ENCODE measurements around the gene CHPF2.

The CHPF2 gene

DNA sequence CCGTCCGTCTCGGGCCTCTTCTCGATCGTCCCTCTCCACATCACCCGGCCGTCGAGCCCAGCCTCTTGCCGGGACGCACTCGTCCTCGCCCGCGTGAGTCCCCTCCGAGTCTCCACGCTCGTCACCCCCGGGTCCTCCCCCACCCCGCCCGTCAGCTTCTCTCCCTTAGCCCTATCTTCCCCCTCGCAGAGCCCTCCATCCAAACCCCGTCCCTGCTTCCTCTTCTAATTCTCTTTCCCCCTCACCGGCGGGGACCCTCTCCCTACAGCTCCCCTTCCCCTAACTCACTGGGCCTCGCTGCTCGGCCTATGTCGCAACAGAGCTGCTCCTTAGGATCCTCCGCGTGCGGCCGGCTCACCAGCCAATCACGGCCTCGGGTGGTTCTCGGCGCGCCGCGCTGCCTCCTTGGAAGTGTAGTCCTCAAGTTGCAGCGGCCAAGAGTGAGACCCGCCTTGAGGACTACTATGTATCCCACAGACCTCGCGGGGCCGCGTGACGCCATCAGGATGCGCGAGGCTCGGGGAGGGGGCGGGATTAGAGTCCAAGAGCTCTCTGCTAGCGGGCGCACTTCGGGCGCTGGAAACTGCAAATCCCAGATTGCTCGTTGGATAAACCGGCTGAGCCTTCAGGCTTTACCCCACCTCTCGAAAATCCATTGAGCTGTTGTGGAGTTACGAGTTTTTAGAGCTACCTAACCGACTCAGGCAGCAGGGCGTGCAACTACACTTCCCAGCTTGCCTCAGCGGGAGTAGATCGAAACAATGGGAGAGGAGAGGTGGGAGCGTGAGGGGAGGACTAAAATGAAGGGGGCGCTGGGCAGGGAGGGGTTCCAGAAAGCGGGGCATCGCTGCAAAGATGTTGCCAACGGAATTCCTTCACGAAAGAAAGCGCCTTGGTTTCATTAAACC lies 5.2 kb upstream of the CHPF2 start, which contains the start of gene ABCF2 (continued):
- TF ChIP-seq, protein P1, sequence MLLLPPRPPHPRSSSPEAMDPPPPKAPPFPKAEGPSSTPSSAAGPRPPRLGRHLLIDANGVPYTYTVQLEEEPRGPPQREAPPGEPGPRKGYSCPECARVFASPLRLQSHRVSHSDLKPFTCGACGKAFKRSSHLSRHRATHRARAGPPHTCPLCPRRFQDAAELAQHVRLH (tag by site-specific recombination; IDR thresholded peaks at IDR 0.05) = no peak; the same call in 1 of the 2 replicates
- TF ChIP-seq ZNF140 (tag by site-specific recombination; IDR thresholded peaks at IDR 0.05) = no peak
- TF ChIP-seq ZBTB20 (tag by site-specific recombination; IDR thresholded peaks at IDR 0.05) = peak; percentile 80; the same call in 1 of the 2 replicates
- TF ChIP-seq ZNF221 (tag by site-specific recombination; IDR thresholded peaks at IDR 0.05; ENCODE audit: borderline replicate concordance) = no peak
- TF ChIP-seq, protein P2, sequence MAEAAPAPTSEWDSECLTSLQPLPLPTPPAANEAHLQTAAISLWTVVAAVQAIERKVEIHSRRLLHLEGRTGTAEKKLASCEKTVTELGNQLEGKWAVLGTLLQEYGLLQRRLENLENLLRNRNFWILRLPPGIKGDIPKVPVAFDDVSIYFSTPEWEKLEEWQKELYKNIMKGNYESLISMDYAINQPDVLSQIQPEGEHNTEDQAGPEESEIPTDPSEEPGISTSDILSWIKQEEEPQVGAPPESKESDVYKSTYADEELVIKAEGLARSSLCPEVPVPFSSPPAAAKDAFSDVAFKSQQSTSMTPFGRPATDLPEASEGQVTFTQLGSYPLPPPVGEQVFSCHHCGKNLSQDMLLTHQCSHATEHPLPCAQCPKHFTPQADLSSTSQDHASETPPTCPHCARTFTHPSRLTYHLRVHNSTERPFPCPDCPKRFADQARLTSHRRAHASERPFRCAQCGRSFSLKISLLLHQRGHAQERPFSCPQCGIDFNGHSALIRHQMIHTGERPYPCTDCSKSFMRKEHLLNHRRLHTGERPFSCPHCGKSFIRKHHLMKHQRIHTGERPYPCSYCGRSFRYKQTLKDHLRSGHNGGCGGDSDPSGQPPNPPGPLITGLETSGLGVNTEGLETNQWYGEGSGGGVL (tag by site-specific recombination; IDR thresholded peaks at IDR 0.05) = peak; percentile 97
- peak; percentile 79 for TF ChIP-seq ZNF341 (tag by site-specific recombination; IDR thresholded peaks at IDR 0.05; ENCODE audit: low read depth)
- no peak for TF ChIP-seq ZNF248 (tag by site-specific recombination; IDR thresholded peaks at IDR 0.05)
- peak; percentile 9; the same call in 1 of the 2 replicates for TF ChIP-seq ZBTB21 (tag by site-specific recombination; IDR thresholded peaks at IDR 0.05)
- TF ChIP-seq ZNF169 (tag by site-specific recombination; IDR thresholded peaks at IDR 0.05) = no peak
- TF ChIP-seq, protein P3, sequence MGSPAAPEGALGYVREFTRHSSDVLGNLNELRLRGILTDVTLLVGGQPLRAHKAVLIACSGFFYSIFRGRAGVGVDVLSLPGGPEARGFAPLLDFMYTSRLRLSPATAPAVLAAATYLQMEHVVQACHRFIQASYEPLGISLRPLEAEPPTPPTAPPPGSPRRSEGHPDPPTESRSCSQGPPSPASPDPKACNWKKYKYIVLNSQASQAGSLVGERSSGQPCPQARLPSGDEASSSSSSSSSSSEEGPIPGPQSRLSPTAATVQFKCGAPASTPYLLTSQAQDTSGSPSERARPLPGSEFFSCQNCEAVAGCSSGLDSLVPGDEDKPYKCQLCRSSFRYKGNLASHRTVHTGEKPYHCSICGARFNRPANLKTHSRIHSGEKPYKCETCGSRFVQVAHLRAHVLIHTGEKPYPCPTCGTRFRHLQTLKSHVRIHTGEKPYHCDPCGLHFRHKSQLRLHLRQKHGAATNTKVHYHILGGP (tag by site-specific recombination; IDR thresholded peaks at IDR 0.05) = no peak
- TF ChIP-seq KLF10 (tag by site-specific recombination; IDR thresholded peaks at IDR 0.05) = no peak
- peak; percentile 92 for TF ChIP-seq ZXDB (tag by site-specific recombination; IDR thresholded peaks at IDR 0.05)
- TF ChIP-seq ZNF423 (tag by site-specific recombination; IDR thresholded peaks at IDR 0.05) = no peak
- TF ChIP-seq, protein P4, sequence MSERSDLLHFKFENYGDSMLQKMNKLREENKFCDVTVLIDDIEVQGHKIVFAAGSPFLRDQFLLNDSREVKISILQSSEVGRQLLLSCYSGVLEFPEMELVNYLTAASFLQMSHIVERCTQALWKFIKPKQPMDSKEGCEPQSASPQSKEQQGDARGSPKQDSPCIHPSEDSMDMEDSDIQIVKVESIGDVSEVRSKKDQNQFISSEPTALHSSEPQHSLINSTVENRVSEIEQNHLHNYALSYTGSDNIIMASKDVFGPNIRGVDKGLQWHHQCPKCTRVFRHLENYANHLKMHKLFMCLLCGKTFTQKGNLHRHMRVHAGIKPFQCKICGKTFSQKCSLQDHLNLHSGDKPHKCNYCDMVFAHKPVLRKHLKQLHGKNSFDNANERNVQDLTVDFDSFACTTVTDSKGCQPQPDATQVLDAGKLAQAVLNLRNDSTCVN (tag by site-specific recombination; optimal IDR thresholded peaks at IDR 0.05) = peak; percentile 83
- peak; percentile 86 for TF ChIP-seq ZBTB48 (tag by site-specific recombination; IDR thresholded peaks at IDR 0.05)
- no peak for TF ChIP-seq ZNF670 (tag by site-specific recombination; IDR thresholded peaks at IDR 0.05; ENCODE audit: low read depth)
- no peak for TF ChIP-seq ZNF19 (tag by site-specific recombination; IDR thresholded peaks at IDR 0.05; ENCODE audit: low read depth)
- TF ChIP-seq, protein P5, sequence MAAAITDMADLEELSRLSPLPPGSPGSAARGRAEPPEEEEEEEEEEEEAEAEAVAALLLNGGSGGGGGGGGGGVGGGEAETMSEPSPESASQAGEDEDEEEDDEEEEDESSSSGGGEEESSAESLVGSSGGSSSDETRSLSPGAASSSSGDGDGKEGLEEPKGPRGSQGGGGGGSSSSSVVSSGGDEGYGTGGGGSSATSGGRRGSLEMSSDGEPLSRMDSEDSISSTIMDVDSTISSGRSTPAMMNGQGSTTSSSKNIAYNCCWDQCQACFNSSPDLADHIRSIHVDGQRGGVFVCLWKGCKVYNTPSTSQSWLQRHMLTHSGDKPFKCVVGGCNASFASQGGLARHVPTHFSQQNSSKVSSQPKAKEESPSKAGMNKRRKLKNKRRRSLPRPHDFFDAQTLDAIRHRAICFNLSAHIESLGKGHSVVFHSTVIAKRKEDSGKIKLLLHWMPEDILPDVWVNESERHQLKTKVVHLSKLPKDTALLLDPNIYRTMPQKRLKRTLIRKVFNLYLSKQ (tag by site-specific recombination; IDR thresholded peaks at IDR 0.05; ENCODE audit: borderline replicate concordance) = no peak
- TF ChIP-seq, protein P6, sequence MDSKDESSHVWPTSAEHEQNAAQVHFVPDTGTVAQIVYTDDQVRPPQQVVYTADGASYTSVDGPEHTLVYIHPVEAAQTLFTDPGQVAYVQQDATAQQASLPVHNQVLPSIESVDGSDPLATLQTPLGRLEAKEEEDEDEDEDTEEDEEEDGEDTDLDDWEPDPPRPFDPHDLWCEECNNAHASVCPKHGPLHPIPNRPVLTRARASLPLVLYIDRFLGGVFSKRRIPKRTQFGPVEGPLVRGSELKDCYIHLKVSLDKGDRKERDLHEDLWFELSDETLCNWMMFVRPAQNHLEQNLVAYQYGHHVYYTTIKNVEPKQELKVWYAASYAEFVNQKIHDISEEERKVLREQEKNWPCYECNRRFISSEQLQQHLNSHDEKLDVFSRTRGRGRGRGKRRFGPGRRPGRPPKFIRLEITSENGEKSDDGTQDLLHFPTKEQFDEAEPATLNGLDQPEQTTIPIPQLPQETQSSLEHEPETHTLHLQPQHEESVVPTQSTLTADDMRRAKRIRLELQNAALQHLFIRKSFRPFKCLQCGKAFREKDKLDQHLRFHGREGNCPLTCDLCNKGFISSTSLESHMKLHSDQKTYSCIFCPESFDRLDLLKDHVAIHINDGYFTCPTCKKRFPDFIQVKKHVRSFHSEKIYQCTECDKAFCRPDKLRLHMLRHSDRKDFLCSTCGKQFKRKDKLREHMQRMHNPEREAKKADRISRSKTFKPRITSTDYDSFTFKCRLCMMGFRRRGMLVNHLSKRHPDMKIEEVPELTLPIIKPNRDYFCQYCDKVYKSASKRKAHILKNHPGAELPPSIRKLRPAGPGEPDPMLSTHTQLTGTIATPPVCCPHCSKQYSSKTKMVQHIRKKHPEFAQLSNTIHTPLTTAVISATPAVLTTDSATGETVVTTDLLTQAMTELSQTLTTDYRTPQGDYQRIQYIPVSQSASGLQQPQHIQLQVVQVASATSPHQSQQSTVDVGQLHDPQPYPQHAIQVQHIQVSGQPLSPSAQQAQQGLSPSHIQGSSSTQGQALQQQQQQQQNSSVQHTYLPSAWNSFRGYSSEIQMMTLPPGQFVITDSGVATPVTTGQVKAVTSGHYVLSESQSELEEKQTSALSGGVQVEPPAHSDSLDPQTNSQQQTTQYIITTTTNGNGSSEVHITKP (tag by site-specific recombination; IDR thresholded peaks at IDR 0.05) = peak; percentile 95
- TF ChIP-seq, protein P7, sequence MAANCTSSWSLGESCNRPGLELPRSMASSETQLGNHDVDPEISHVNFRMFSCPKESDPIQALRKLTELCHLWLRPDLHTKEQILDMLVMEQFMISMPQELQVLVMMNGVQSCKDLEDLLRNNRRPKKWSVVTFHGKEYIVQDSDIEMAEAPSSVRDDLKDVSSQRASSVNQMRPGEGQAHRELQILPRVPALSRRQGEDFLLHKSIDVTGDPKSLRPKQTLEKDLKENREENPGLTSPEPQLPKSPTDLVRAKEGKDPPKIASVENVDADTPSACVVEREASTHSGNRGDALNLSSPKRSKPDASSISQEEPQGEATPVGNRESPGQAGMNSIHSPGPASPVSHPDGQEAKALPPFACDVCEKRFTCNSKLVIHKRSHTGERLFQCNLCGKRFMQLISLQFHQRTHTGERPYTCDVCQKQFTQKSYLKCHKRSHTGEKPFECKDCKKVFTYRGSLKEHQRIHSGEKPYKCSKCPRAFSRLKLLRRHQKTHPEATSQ (tag by site-specific recombination; IDR thresholded peaks at IDR 0.05) = no peak
- TF ChIP-seq GLIS1 (tag by site-specific recombination; IDR thresholded peaks at IDR 0.05) = peak; percentile 72
- TF ChIP-seq ZNF660 (tag by site-specific recombination; IDR thresholded peaks at IDR 0.05) = peak; percentile 89
- TF ChIP-seq ZNF416 (tag by site-specific recombination; IDR thresholded peaks at IDR 0.05) = no peak
- peak; percentile 92 for TF ChIP-seq ZBTB8A (tag by site-specific recombination; IDR thresholded peaks at IDR 0.05)
- TF ChIP-seq KLF9 (tag by site-specific recombination; IDR thresholded peaks at IDR 0.05; ENCODE audit: low read depth) = peak; percentile 45; the same call in 1 of the 2 replicates
- TF ChIP-seq GLI2 (tag by site-specific recombination; IDR thresholded peaks at IDR 0.05; ENCODE audit: borderline replicate concordance, low read depth) = no peak
- no peak for TF ChIP-seq ZNF132 (tag by site-specific recombination; IDR thresholded peaks at IDR 0.05; ENCODE audit: borderline replicate concordance)
- no peak for TF ChIP-seq ZNF302 (tag by site-specific recombination; IDR thresholded peaks at IDR 0.05; ENCODE audit: low read depth)
